ENCODE measurements around the gene CDK17. TPM values are rescaled to one million over a fixed set of nuclear protein-coding genes. Genes with fewer than 3 reads are reported as not detected.

The CDK17 gene
- total RNA-seq, 2 donors from 2014 or later = 36.2 to 39.9 TPM

DNA sequence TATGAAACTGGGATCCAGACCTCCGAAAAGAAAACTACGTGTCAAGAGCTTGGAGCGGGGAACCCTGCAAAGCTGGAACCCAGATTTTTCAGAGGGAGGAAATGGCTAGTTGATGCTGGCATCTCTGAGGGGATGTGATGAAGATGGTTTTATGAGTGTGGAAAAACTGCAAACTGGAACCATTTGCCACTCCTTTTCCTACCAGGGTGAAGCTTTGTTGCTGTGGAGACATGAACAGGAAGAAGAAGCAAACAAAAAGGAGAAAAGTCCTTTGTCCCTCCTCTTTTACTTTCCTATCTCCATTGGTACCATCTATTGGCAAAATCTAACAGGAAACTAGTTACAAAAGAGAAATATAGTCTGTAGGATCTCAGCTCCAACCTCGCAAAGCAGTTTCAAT is 39.2 kb downstream of the CDK17 start:
- 95 to 100% methylated on average over 3 of the region's 4 CpGs for WGBS, 2 experiments (ENCODE audit: insufficient coverage in 1 of 2, insufficient read length in 1 of 2)
- no peak overlapping the region for H3K9ac ChIP-seq (ENCODE audit: extremely low read depth, low read length, poor library complexity, severe bottlenecking)
- Mint-ChIP-seq H3K27ac (peak overlapping the region; percentile 17), H3K36me3 (ENCODE audit: low read depth) (no peaks in the 10 kb centered on the region), H3K9me3 (no peaks in the 10 kb centered on the region), H3K27me3 (ENCODE audit: insufficient read depth) (no peaks in the 10 kb centered on the region), H3K4me1 (peaks cover 26% of the 10 kb centered on the region), H3K4me3 (no peak overlapping the region)
- no peaks in the 10 kb centered on the region for H3K36me3 ChIP-seq (ENCODE audit: control insufficient read depth, insufficient read depth, low read length)
- H3K27ac ChIP-seq (ENCODE audit: low read depth, low read length) = no peak overlapping the region
- H3K4me3 ChIP-seq (ENCODE audit: low read length) = no peak overlapping the region
- H3K9me3 ChIP-seq (ENCODE audit: control insufficient read depth, low read length) = no peaks in the 10 kb centered on the region
- no peak for TF ChIP-seq CTCF (conservative IDR thresholded peaks at IDR 0.05)
- peaks cover 9% of the 10 kb centered on the region for H3K4me1 ChIP-seq (ENCODE audit: control insufficient read depth, insufficient read depth, low read length)
- H3K27me3 ChIP-seq (ENCODE audit: control insufficient read depth, insufficient read depth, low read length, poor library complexity, severe bottlenecking) = no peaks in the 10 kb centered on the region
- DNase-seq = no peak

GRCh38 chr12:96360550-96360949 is 39.7 kb downstream of the CDK17 start:
- Histone ChIP-seq H3K9me3 (ENCODE audit: control insufficient read depth, low read length) (no peaks in the 10 kb centered on the region), H3K9ac (ENCODE audit: extremely low read depth, low read length, poor library complexity, severe bottlenecking) (no peak overlapping the region), H3K4me1 (ENCODE audit: control insufficient read depth, insufficient read depth, low read length) (peaks cover 9% of the 10 kb centered on the region), H3K4me3 (ENCODE audit: low read length) (no peak overlapping the region), H3K36me3 (ENCODE audit: control insufficient read depth, insufficient read depth, low read length) (no peaks in the 10 kb centered on the region), H3K27ac (ENCODE audit: low read depth, low read length) (no peak overlapping the region), H3K27me3 (ENCODE audit: control insufficient read depth, insufficient read depth, low read length, poor library complexity, severe bottlenecking) (no peaks in the 10 kb centered on the region)
- H3K36me3 Mint-ChIP-seq (ENCODE audit: low read depth) = no peaks in the 10 kb centered on the region
- peaks cover 25% of the 10 kb centered on the region for H3K4me1 Mint-ChIP-seq
- no peaks in the 10 kb centered on the region for H3K27me3 Mint-ChIP-seq (ENCODE audit: insufficient read depth)
- no peak for DNase-seq
- H3K27ac Mint-ChIP-seq = peak overlapping the region; percentile 17
- TF ChIP-seq CTCF (conservative IDR thresholded peaks at IDR 0.05) = no peak
- WGBS, 2 experiments (ENCODE audit: insufficient coverage in 1 of 2, insufficient read length in 1 of 2) = 60 to 86% methylated on average over 1 of the region's 1 CpG
- no peak overlapping the region for H3K4me3 Mint-ChIP-seq
- H3K9me3 Mint-ChIP-seq = no peaks in the 10 kb centered on the region

GRCh38 chr12:96359328-96359727 is 40.9 kb downstream of the CDK17 start:
- peaks cover 9% of the 10 kb centered on the region for H3K4me1 ChIP-seq (ENCODE audit: control insufficient read depth, insufficient read depth, low read length)
- TF ChIP-seq CTCF (conservative IDR thresholded peaks at IDR 0.05) = peak; percentile 42
- DNase-seq = no peak
- H3K4me3 ChIP-seq (ENCODE audit: low read length) = no peak overlapping the region
- no peaks in the 10 kb centered on the region for H3K27me3 Mint-ChIP-seq (ENCODE audit: insufficient read depth)
- H3K27ac Mint-ChIP-seq = no peak overlapping the region
- no peaks in the 10 kb centered on the region for H3K27me3 ChIP-seq (ENCODE audit: control insufficient read depth, insufficient read depth, low read length, poor library complexity, severe bottlenecking)
- H3K36me3 ChIP-seq (ENCODE audit: control insufficient read depth, insufficient read depth, low read length) = no peaks in the 10 kb centered on the region
- no peaks in the 10 kb centered on the region for H3K9me3 ChIP-seq (ENCODE audit: control insufficient read depth, low read length)
- peaks cover 22% of the 10 kb centered on the region for H3K4me1 Mint-ChIP-seq
- no peaks in the 10 kb centered on the region for H3K9me3 Mint-ChIP-seq
- H3K27ac ChIP-seq (ENCODE audit: low read depth, low read length) = no peak overlapping the region
- H3K4me3 Mint-ChIP-seq = no peak overlapping the region
- H3K36me3 Mint-ChIP-seq (ENCODE audit: low read depth) = no peaks in the 10 kb centered on the region
- H3K9ac ChIP-seq (ENCODE audit: extremely low read depth, low read length, poor library complexity, severe bottlenecking) = no peak overlapping the region

Measured in endodermal cell (in vitro differentiated cells).